Measurements from ENCODE around the gene PTPRD.

The PTPRD gene

DNA sequence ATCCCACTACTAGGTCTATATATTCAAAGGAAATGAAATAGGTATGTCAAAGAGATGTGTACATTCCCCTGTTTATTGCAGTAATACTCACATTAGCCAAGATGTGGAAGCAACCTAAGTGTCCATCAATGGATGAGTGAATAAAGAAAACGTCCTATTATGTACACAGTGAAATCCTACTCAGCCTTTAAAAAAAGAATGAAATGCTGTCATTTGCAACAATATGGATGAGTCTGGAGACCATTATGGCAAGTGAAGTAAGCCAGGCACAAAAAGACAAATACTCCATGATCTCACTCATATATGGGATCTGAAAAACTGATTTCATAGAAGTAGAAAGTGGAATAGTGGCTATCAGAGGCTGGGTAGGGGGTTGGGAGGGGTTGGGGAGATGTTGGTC, 1904.1 kb downstream of the PTPRD start:
- TF ChIP-seq, protein P1, sequence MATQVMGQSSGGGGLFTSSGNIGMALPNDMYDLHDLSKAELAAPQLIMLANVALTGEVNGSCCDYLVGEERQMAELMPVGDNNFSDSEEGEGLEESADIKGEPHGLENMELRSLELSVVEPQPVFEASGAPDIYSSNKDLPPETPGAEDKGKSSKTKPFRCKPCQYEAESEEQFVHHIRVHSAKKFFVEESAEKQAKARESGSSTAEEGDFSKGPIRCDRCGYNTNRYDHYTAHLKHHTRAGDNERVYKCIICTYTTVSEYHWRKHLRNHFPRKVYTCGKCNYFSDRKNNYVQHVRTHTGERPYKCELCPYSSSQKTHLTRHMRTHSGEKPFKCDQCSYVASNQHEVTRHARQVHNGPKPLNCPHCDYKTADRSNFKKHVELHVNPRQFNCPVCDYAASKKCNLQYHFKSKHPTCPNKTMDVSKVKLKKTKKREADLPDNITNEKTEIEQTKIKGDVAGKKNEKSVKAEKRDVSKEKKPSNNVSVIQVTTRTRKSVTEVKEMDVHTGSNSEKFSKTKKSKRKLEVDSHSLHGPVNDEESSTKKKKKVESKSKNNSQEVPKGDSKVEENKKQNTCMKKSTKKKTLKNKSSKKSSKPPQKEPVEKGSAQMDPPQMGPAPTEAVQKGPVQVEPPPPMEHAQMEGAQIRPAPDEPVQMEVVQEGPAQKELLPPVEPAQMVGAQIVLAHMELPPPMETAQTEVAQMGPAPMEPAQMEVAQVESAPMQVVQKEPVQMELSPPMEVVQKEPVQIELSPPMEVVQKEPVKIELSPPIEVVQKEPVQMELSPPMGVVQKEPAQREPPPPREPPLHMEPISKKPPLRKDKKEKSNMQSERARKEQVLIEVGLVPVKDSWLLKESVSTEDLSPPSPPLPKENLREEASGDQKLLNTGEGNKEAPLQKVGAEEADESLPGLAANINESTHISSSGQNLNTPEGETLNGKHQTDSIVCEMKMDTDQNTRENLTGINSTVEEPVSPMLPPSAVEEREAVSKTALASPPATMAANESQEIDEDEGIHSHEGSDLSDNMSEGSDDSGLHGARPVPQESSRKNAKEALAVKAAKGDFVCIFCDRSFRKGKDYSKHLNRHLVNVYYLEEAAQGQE (IDR thresholded peaks at IDR 0.05; ENCODE audit: insufficient read depth in 1 of 2, low read depth in 2 of 2, low read length in 2 of 2): no peak
- TF ChIP-seq POLR2AphosphoS5 (IDR thresholded peaks at IDR 0.05; ENCODE audit: low read depth, low read length): no peak
- no peak for TF ChIP-seq SIN3A (IDR thresholded peaks at IDR 0.05; ENCODE audit: borderline replicate concordance, insufficient read depth, low read length)
- no peak for TF ChIP-seq FOXP2 (optimal IDR thresholded peaks at IDR 0.05; ENCODE audit: borderline replicate concordance, extremely low read depth, extremely low read length, insufficient read depth)
- no peak for TF ChIP-seq TAF1 (IDR thresholded peaks at IDR 0.05; ENCODE audit: borderline replicate concordance, insufficient read depth, low read length)

DNA sequence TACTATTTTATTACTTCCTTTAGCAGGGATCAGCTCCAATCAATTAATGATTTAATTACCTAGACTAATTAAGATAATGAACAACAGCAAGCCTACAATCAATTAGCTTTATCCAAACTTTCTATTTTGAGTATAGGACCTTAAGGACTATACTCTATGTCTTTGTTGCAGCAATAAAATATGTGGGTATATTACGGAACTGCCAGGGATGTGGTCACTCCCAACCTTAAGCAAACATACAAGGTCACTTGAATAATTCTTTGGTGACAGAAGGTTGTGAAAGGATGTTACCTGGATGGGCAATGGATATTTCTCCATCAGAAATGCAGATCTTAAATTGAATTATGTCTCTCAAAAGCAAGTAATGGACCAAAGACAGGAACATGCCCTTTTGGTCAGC, 1905.8 kb downstream of the PTPRD start:
- TF ChIP-seq, protein P1 (IDR thresholded peaks at IDR 0.05; ENCODE audit: insufficient read depth in 1 of 2, low read depth in 2 of 2, low read length in 2 of 2): no peak
- TF ChIP-seq POLR2AphosphoS5 (IDR thresholded peaks at IDR 0.05; ENCODE audit: low read depth, low read length) (no peak), FOXP2 (optimal IDR thresholded peaks at IDR 0.05; ENCODE audit: borderline replicate concordance, extremely low read depth, extremely low read length, insufficient read depth) (no peak), TAF1 (IDR thresholded peaks at IDR 0.05; ENCODE audit: borderline replicate concordance, insufficient read depth, low read length) (no peak), SIN3A (IDR thresholded peaks at IDR 0.05; ENCODE audit: borderline replicate concordance, insufficient read depth, low read length) (no peak)

DNA sequence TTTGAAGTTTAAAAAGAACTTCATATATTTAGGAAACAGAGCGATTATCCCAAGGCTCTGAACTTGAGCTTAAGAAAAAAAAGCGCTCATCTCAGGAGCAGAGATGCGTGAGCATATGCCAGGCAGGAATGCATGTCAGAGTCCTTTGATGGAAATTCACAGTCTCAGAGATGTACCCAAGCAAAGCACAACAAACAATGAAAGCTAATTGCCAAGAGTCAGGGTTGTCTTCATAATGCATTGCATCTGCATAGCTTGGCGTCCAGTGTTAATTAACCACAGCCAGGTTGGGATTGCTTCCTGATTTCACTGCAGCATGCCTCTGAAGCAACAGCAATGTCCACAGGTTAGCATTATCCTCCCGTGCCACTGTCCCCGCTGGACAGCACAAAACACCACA, 1906.3 kb downstream of the PTPRD start:
- no peak for TF ChIP-seq SIN3A (IDR thresholded peaks at IDR 0.05; ENCODE audit: borderline replicate concordance, insufficient read depth, low read length)
- TF ChIP-seq, protein P1 (IDR thresholded peaks at IDR 0.05; ENCODE audit: insufficient read depth in 1 of 2, low read depth in 2 of 2, low read length in 2 of 2): 0 out of 4 replicates have a peak, but pooled peaks of 1 of the 2 experiments have one; percentile 41

GRCh38 chr9:8705861-8706260, 1906.9 kb downstream of the PTPRD start:
- TF ChIP-seq TAF1 (IDR thresholded peaks at IDR 0.05; ENCODE audit: borderline replicate concordance, insufficient read depth, low read length) (no peak), FOXP2 (optimal IDR thresholded peaks at IDR 0.05; ENCODE audit: borderline replicate concordance, extremely low read depth, extremely low read length, insufficient read depth) (no peak), SIN3A (IDR thresholded peaks at IDR 0.05; ENCODE audit: borderline replicate concordance, insufficient read depth, low read length) (no peak), POLR2AphosphoS5 (IDR thresholded peaks at IDR 0.05; ENCODE audit: low read depth, low read length) (no peak)
- TF ChIP-seq, protein P1 (IDR thresholded peaks at IDR 0.05; ENCODE audit: insufficient read depth in 1 of 2, low read depth in 2 of 2, low read length in 2 of 2): no peak

GRCh38 chr9:8703904-8704303, 1908.9 kb downstream of the PTPRD start:
- TF ChIP-seq FOXP2 (optimal IDR thresholded peaks at IDR 0.05; ENCODE audit: borderline replicate concordance, extremely low read depth, extremely low read length, insufficient read depth) (no peak), POLR2AphosphoS5 (IDR thresholded peaks at IDR 0.05; ENCODE audit: low read depth, low read length) (no peak), SIN3A (IDR thresholded peaks at IDR 0.05; ENCODE audit: borderline replicate concordance, insufficient read depth, low read length) (no peak), TAF1 (IDR thresholded peaks at IDR 0.05; ENCODE audit: borderline replicate concordance, insufficient read depth, low read length) (no peak)
- TF ChIP-seq, protein P1 (IDR thresholded peaks at IDR 0.05; ENCODE audit: insufficient read depth in 1 of 2, low read depth in 2 of 2, low read length in 2 of 2): no peak

Measured in PFSK-1 (cell line).